GM23248 (cell line): Measurements from ENCODE around the gene RND2. TPM values are rescaled to one million over a fixed set of nuclear protein-coding genes. Genes with fewer than 3 reads are reported as not detected.

ENCODE experiments used
- DNase-seq: peaks from one replicate; pipeline ENCODE4 v3.0.0-alpha.2; 2015
- H2AFZ ChIP-seq: fragments of 200-600 bp; sonication (generic); 2 replicates; pipeline ENCODE4 v1.6.1; 2016; ENCODE audit warnings: antibody characterized with exemption
- H3F3A ChIP-seq: fragments of 200-600 bp; sonication (generic); 2 replicates; pipeline ENCODE4 v1.6.1; 2016; ENCODE audit warnings: mild to moderate bottlenecking, antibody characterized with exemption, mixed run types; ENCODE audit not compliant: insufficient read depth
- H3K27ac ChIP-seq: fragments of 200-600 bp; sonication (generic); 2 replicates; pipeline ENCODE4 v1.5.1; 2016; ENCODE audit warnings: mild to moderate bottlenecking
- H3K27me3 ChIP-seq: fragments of 200-600 bp; sonication (generic); replicated peaks from 2 replicates; pipeline ENCODE4 v1.6.1; 2016; ENCODE audit warnings: mild to moderate bottlenecking; ENCODE audit not compliant: insufficient read depth
- H3K36me3 ChIP-seq: fragments of 200-600 bp; sonication (generic); 2 replicates; pipeline ENCODE4 v1.6.1; 2016; ENCODE audit warnings: low read depth, mild to moderate bottlenecking
- H3K4me1 ChIP-seq: fragments of 200-600 bp; sonication (generic); 2 replicates; pipeline ENCODE4 v1.6.1; 2016; ENCODE audit warnings: mild to moderate bottlenecking; ENCODE audit not compliant: insufficient read depth
- H3K4me2 ChIP-seq: fragments of 200-600 bp; sonication (generic); one replicate; pipeline ENCODE4 v1.6.1; 2016; ENCODE audit warnings: mild to moderate bottlenecking; ENCODE audit not compliant: unreplicated experiment
- H3K4me3 ChIP-seq: fragments of 200-600 bp; sonication (generic); 2 replicates; pipeline ENCODE4 v1.5.1; 2016; ENCODE audit warnings: mild to moderate bottlenecking
- H3K79me2 ChIP-seq: fragments of 200-600 bp; sonication (generic); 2 replicates; pipeline ENCODE4 v1.6.1; 2016; ENCODE audit warnings: mild to moderate bottlenecking; ENCODE audit not compliant: insufficient read depth
- H3K9ac ChIP-seq: fragments of 200-600 bp; sonication (generic); 2 replicates; pipeline ENCODE4 v1.6.1; 2016; ENCODE audit warnings: mild to moderate bottlenecking
- H3K9me2 ChIP-seq: fragments of 200-600 bp; sonication (generic); 2 replicates; pipeline ENCODE4 v1.6.1; 2016; ENCODE audit warnings: mixed run types, mild to moderate bottlenecking, moderate library complexity; ENCODE audit not compliant: insufficient read depth
- H3K9me3 ChIP-seq: fragments of 200-600 bp; sonication (generic); one replicate; pipeline ENCODE4 v1.6.1; 2017; ENCODE audit warnings: low read depth
- H4K20me1 ChIP-seq: fragments of 200-600 bp; sonication (generic); 2 replicates; pipeline ENCODE4 v1.6.0; 2016; ENCODE audit not compliant: insufficient read depth
- EZH2 ChIP-seq: fragments of 200-600 bp; sonication (generic); IDR thresholded peaks from 2 replicates; pipeline ENCODE4 v1.6.1; 2018; ENCODE audit warnings: antibody characterized with exemption, mild to moderate bottlenecking; ENCODE audit not compliant: insufficient read depth, poor library complexity, severe bottlenecking
- EZH2phosphoT487 ChIP-seq: fragments of 200-600 bp; sonication (generic); IDR thresholded peaks from 2 replicates; pipeline ENCODE4 v1.6.1; 2018; ENCODE audit warnings: antibody characterized with exemption, moderate library complexity, mild to moderate bottlenecking, low read depth; ENCODE audit not compliant: insufficient read depth
- WGBS, 2 experiments: methylation state at CpG; one replicate each; pipeline ENCODE4 v1.1.6; 2015 to 2017; ENCODE audit warnings: low lambda C conversion rate in 2 of 2, low coverage in 1 of 2; ENCODE audit errors: missing lambda C conversion rate in 2 of 2; 5-methylcytosine and 5-hydroxymethylcytosine counted together
- in situ Hi-C: fragments of 300-500 bp; cut with MboI; formaldehyde crosslinking; loops from 2 replicates; pipeline ENCODE4 v1.15.0; 2020
- polyA plus RNA-seq: library from polyadenylated mRNA; unstranded; fragments of >200 nt; fragmentation: Nextera tagmentation; extraction: Ambion mirVana; gene quantifications from 2 replicates; pipeline ENCODE4 v1.2.1, GENCODE V29; 2016
- total RNA-seq: library from RNA; depleted of rRNA; stranded (reverse); fragments of >200 nt; shearing (Covaris generic); gene quantifications from 2 replicates; pipeline ENCODE4 v1.2.3, GENCODE V29; 2014

Gene RND2
- total and polyA plus RNA-seq, 2 experiments from 2014 or later, result 0.11 to 0.30 TPM

GRCh38 chr17:43034894-43035293 is 9.9 kb downstream of the RND2 start:
- H2AFZ ChIP-seq, result no peak overlapping the region
- no peak for DNase-seq
- no peaks in the 10 kb centered on the region for H3K27me3 ChIP-seq
- TF ChIP-seq EZH2phosphoT487 (no peak), EZH2 (no peak)
- no peaks in the 10 kb centered on the region for H3K9me2 ChIP-seq
- H3K4me3 ChIP-seq, result no peak overlapping the region
- WGBS, 2 experiments, result 86 to 91% methylated on average over 3 of the region's 3 CpGs
- H3K9me3 ChIP-seq, result no peaks in the 10 kb centered on the region
- no peaks in the 10 kb centered on the region for H3K4me1 ChIP-seq
- H3K36me3 ChIP-seq, result no peaks in the 10 kb centered on the region
- H4K20me1 ChIP-seq, result no peaks in the 10 kb centered on the region
- in situ Hi-C loops, result loop anchor here (25.0 kb wide), 1 partner anchor 277 kb away; no protein-coding TSS in a partner anchor
- H3K79me2 ChIP-seq, result no peaks in the 10 kb centered on the region
- no peak overlapping the region for H3K4me2 ChIP-seq
- no peaks in the 10 kb centered on the region for H3F3A ChIP-seq
- H3K9ac ChIP-seq, result no peak overlapping the region
- no peak overlapping the region for H3K27ac ChIP-seq

DNA sequence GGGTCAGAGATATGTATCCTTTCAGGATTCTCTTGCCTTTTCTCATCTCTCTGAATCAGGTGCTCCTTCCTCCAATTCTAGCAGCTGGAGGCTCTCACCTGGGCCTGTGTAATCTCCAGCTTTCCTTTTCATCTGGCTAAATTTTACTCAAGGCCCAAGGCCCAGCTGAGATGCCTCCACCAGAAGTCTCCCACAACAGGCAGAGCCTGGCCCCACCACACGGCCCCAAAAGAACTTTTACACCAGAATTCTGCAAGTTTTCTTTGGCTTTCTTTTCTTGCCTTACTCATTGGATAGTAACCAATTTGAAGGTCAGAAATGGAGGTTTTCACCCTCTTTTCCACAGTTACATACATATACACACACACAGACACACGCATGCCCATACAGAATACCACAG is 14.6 kb downstream of the RND2 start:
- Histone ChIP-seq H3F3A (no peaks in the 10 kb centered on the region), H3K9me3 (no peaks in the 10 kb centered on the region), H3K9me2 (no peaks in the 10 kb centered on the region), H2AFZ (no peak overlapping the region), H3K4me1 (0 out of 2 replicates have a peak, but pooled peaks cover 3% of the 10 kb centered on the region), H3K79me2 (no peaks in the 10 kb centered on the region), H3K4me3 (no peak overlapping the region), H3K27me3 (no peaks in the 10 kb centered on the region), H4K20me1 (no peaks in the 10 kb centered on the region), H3K4me2 (no peak overlapping the region), H3K27ac (no peak overlapping the region), H3K36me3 (no peaks in the 10 kb centered on the region), H3K9ac (no peak overlapping the region)
- no peak for DNase-seq
- WGBS, 2 experiments, result 92 to 100% methylated on average over 2 of the region's 2 CpGs
- in situ Hi-C loops, result loop anchor here (25.0 kb wide), 1 partner anchor 273 kb away; no protein-coding TSS in a partner anchor
- TF ChIP-seq EZH2, result no peak
- no peak for TF ChIP-seq EZH2phosphoT487

DNA sequence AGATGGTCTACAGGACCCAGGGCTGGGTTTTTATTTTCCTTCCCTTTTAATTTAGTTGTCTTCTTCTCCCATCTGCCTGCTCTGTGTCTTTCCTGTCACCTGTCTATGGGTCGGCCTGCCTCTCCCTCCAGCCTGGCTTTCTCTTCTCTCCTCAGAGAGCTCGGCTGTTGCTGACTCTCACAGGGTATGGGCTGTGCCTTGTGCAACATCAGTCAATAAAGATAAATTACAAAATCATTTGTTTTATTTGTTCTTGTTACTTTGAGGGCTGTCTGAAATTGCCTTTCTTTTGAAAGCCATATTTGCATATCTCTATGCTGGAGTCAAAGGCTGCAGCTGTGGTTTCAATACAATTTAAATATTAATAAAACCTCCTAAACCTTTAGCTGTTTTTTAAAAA is 15.6 kb downstream of the RND2 start:
- no peak overlapping the region for H3K4me3 ChIP-seq
- no peaks in the 10 kb centered on the region for H3K9me3 ChIP-seq
- H3F3A ChIP-seq, result no peaks in the 10 kb centered on the region
- no peaks in the 10 kb centered on the region for H4K20me1 ChIP-seq
- TF ChIP-seq EZH2 (no peak), EZH2phosphoT487 (no peak)
- H3K9me2 ChIP-seq, result no peaks in the 10 kb centered on the region
- no peak for DNase-seq
- no peaks in the 10 kb centered on the region for H3K36me3 ChIP-seq
- H3K27ac ChIP-seq, result no peak overlapping the region
- H2AFZ ChIP-seq, result no peak overlapping the region
- 0 out of 2 replicates have a peak, but pooled peaks cover 3% of the 10 kb centered on the region for H3K4me1 ChIP-seq
- no peak overlapping the region for H3K4me2 ChIP-seq
- H3K79me2 ChIP-seq, result no peaks in the 10 kb centered on the region
- no peak overlapping the region for H3K9ac ChIP-seq
- 88 to 90% methylated on average over 2 of the region's 2 CpGs for WGBS, 2 experiments
- in situ Hi-C loops, result loop anchor here (25.0 kb wide), 1 partner anchor 272 kb away; no protein-coding TSS in a partner anchor
- H3K27me3 ChIP-seq, result no peaks in the 10 kb centered on the region

- H3F3A ChIP-seq, result no peaks in the 10 kb centered on the region
- H3K27me3 ChIP-seq, result no peaks in the 10 kb centered on the region
- no peaks in the 10 kb centered on the region for H3K36me3 ChIP-seq
- H3K79me2 ChIP-seq, result no peaks in the 10 kb centered on the region
- no peak for TF ChIP-seq EZH2phosphoT487
- TF ChIP-seq EZH2, result no peak
- peak; percentile 29 for DNase-seq
- in situ Hi-C loops, result loop anchor here (25.0 kb wide), 1 partner anchor 270 kb away; no protein-coding TSS in a partner anchor
- H4K20me1 ChIP-seq, result no peaks in the 10 kb centered on the region
- no peaks in the 10 kb centered on the region for H3K9me3 ChIP-seq
- 0 out of 2 replicates have a peak, but pooled peaks cover 3% of the 10 kb centered on the region for H3K4me1 ChIP-seq
- no peak overlapping the region for H3K9ac ChIP-seq
- no peak overlapping the region for H3K4me2 ChIP-seq
- WGBS, 2 experiments, result 73 to 81% methylated on average over 5 of the region's 5 CpGs
- H2AFZ ChIP-seq, result peak overlapping the region; percentile 60
- H3K4me3 ChIP-seq, result no peak overlapping the region
- no peaks in the 10 kb centered on the region for H3K9me2 ChIP-seq
- H3K27ac ChIP-seq, result no peak overlapping the region
These were observed 17.1 kb downstream of the RND2 start for GRCh38 chr17:43042025-43042628.
